Astrocyte (in vitro differentiated cells and primary cell): ENCODE results near the gene PDGFD.

Experiments
- EZH2 ChIP-seq: IDR thresholded peaks from 2 replicates; pipeline ENCODE4 v1.6.1; 2012; ENCODE audit warnings: mild to moderate bottlenecking, low read length, inconsistent platforms; ENCODE audit not compliant: insufficient read depth
- TF ChIP-seq, protein P1 (sequence below): IDR thresholded peaks from 2 replicates; pipeline ENCODE4 v1.5.1; 2011; ENCODE audit warnings: low read depth, mild to moderate bottlenecking, inconsistent platforms, low read length, moderate library complexity; ENCODE audit not compliant: insufficient read depth

DNA sequence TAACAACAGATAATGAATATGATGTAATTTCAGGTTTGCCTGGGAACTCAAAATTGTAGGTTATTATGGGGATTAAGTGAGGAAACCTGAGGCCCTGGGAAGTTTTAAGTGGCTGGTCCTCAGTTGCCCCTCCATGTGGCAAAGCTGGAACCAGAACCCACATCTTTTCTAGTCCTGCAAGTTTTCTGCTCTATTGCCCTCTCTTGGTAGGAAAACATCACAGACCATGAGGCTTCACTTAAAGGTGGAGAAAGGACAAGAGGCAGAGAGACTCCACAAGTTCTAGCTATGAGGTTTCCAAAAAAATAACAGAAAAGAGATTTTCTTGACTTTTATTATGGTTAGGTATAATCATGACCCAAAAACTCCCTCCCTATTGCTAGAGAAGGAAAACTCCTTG, 243.0 kb downstream of the PDGFD start:
- TF ChIP-seq EZH2, result no peak
- TF ChIP-seq, protein P1, sequence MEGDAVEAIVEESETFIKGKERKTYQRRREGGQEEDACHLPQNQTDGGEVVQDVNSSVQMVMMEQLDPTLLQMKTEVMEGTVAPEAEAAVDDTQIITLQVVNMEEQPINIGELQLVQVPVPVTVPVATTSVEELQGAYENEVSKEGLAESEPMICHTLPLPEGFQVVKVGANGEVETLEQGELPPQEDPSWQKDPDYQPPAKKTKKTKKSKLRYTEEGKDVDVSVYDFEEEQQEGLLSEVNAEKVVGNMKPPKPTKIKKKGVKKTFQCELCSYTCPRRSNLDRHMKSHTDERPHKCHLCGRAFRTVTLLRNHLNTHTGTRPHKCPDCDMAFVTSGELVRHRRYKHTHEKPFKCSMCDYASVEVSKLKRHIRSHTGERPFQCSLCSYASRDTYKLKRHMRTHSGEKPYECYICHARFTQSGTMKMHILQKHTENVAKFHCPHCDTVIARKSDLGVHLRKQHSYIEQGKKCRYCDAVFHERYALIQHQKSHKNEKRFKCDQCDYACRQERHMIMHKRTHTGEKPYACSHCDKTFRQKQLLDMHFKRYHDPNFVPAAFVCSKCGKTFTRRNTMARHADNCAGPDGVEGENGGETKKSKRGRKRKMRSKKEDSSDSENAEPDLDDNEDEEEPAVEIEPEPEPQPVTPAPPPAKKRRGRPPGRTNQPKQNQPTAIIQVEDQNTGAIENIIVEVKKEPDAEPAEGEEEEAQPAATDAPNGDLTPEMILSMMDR, result no peak
